Liver (tissue), 9 donors: ENCODE data around the gene ZFX. TPM values are rescaled to one million over a fixed set of nuclear protein-coding genes. Genes with fewer than 3 reads are reported as not detected.
A peak's percentile ranks its signal among the peaks of the same experiment; 100 is the strongest.

Source experiments
- DNase-seq: peaks from one replicate; pipeline ENCODE4 v3.0.0-alpha.2; 2017; ENCODE audit warnings: low spot score
- H3K27ac ChIP-seq, 2 donors: one replicate each; pipeline ENCODE4 v1.7.0; 2013; ENCODE audit warnings: inconsistent platforms in 2 of 2, low read length in 2 of 2, control low read depth in 1 of 2, low read depth in 1 of 2, mild to moderate bottlenecking in 1 of 2
- H3K27me3 ChIP-seq, 4 donors: one replicate each; pipeline versions ENCODE4 v1.6.1 to v1.7.0; 2013; ENCODE audit warnings: low read length in 3 of 4, inconsistent platforms in 1 of 4, mild to moderate bottlenecking in 1 of 4, moderate library complexity in 1 of 4; ENCODE audit not compliant: control insufficient read depth in 4 of 4, insufficient read depth in 4 of 4
- H3K36me3 ChIP-seq, 4 donors: one replicate each; pipeline versions ENCODE4 v1.6.1 to v1.7.0; 2013; ENCODE audit warnings: low read length in 3 of 4, mild to moderate bottlenecking in 3 of 4, low read depth in 1 of 4, moderate library complexity in 1 of 4; ENCODE audit not compliant: control insufficient read depth in 4 of 4, insufficient read depth in 3 of 4
- H3K4me1 ChIP-seq, 4 donors: one replicate each; pipeline versions ENCODE4 v1.6.1 to v1.7.0; 2013; ENCODE audit warnings: low read length in 3 of 4, mild to moderate bottlenecking in 3 of 4, moderate library complexity in 1 of 4; ENCODE audit not compliant: control insufficient read depth in 4 of 4, insufficient read depth in 4 of 4
- H3K4me3 ChIP-seq, 3 donors: one replicate each; pipeline versions ENCODE4 v1.6.1 to v1.7.0; 2013; ENCODE audit warnings: low read length in 3 of 3, control low read depth in 1 of 3, low read depth in 1 of 3, mild to moderate bottlenecking in 1 of 3
- H3K9ac ChIP-seq, 2 donors: one replicate each; pipeline ENCODE4 v1.7.0; 2013; ENCODE audit warnings: low read length in 2 of 2, mild to moderate bottlenecking in 2 of 2, moderate library complexity in 2 of 2, control low read depth in 1 of 2, low read depth in 1 of 2
- H3K9me3 ChIP-seq, 4 donors: one replicate each; pipeline versions ENCODE4 v1.6.1 to v1.7.0; 2013; ENCODE audit warnings: low read length in 3 of 4; ENCODE audit not compliant: control insufficient read depth in 4 of 4
- CTCF ChIP-seq: fragments of 150-350 bp; IDR thresholded peaks from 2 replicates; pipeline ENCODE4 v1.5.1; 2017; ENCODE audit warnings: improper control_type of control experiment, low read depth, low read length; ENCODE audit not compliant: missing input control
- EGR1 ChIP-seq, 2 donors: IDR thresholded peaks; 2 replicates each; pipeline ENCODE4 v1.6.1; 2016 to 2018; ENCODE audit warnings: antibody characterized with exemption in 2 of 2, low read depth in 2 of 2
- FOXA2 ChIP-seq: IDR thresholded peaks from 2 replicates; pipeline ENCODE4 v1.6.1; 2016; ENCODE audit warnings: antibody characterized with exemption
- GABPA ChIP-seq, 2 donors: IDR thresholded peaks in 1 of 2; conservative IDR thresholded peaks in 1 of 2; 2 replicates each; pipeline ENCODE4 v1.6.1; 2016; ENCODE audit warnings: antibody characterized with exemption in 2 of 2, mild to moderate bottlenecking in 1 of 2, moderate library complexity in 1 of 2
- HNF4A ChIP-seq, 2 donors: conservative IDR thresholded peaks; 2 replicates each; pipeline ENCODE4 v1.6.1; 2016; ENCODE audit warnings: antibody characterized with exemption in 2 of 2, mild to moderate bottlenecking in 2 of 2
- JUND ChIP-seq, 2 donors: IDR thresholded peaks; 2 replicates each; pipeline ENCODE4 v1.6.1; 2016; ENCODE audit warnings: antibody characterized with exemption in 2 of 2
- MAX ChIP-seq: IDR thresholded peaks from 2 replicates; pipeline ENCODE4 v1.6.1; 2016; ENCODE audit warnings: antibody characterized with exemption
- RAD21 ChIP-seq, 2 donors: IDR thresholded peaks; 2 replicates each; pipeline ENCODE4 v1.6.1; 2016; ENCODE audit warnings: antibody characterized with exemption in 2 of 2, mild to moderate bottlenecking in 2 of 2
- RXRA ChIP-seq, 2 donors: IDR thresholded peaks; 2 replicates each; pipeline ENCODE4 v1.6.1; 2017 to 2018; ENCODE audit warnings: antibody characterized with exemption in 2 of 2, mild to moderate bottlenecking in 1 of 2
- SP1 ChIP-seq: IDR thresholded peaks from 2 replicates; pipeline ENCODE4 v1.6.1; 2018; ENCODE audit warnings: antibody characterized with exemption, mild to moderate bottlenecking
- TAF1 ChIP-seq: conservative IDR thresholded peaks from 2 replicates; pipeline ENCODE4 v1.6.1; 2016; ENCODE audit warnings: antibody characterized with exemption, mild to moderate bottlenecking
- WGBS: extraction: QIAGEN DNeasy Blood & Tissue Kit; methylation state at CpG from one replicate; pipeline ENCODE4 v1.1.7; 2013; 5-methylcytosine and 5-hydroxymethylcytosine counted together
- polyA plus RNA-seq, 2 donors: library from polyadenylated mRNA; stranded (reverse) in 1 of 2; unstranded in 1 of 2; fragments of 200-250 nt in 1 of 2; fragments of >200 nt in 1 of 2; fragmentation: Nextera tagmentation in 1 of 2; extraction: Ambion mirVana in 1 of 2; gene quantifications; one replicate each; pipeline versions ENCODE4 v1.2.1 to v1.2.3, GENCODE V29; 2013 to 2015
- total RNA-seq, 2 donors: library from RNA; depleted of rRNA; stranded (reverse); fragments of >200 nt; gene quantifications; one replicate each; pipeline ENCODE4 v1.2.3, GENCODE V29; 2014
- TF ChIP-seq, protein P1 (sequence below): IDR thresholded peaks from 2 replicates; pipeline ENCODE4 v1.6.1; 2016; ENCODE audit warnings: antibody characterized with exemption
- donor health status: healthy.
- donor health status: healthy.
- donor health status: healthy.
- donor health status: healthy.
- donor health status: healthy.

Gene ZFX
- total and polyA plus RNA-seq, 4 donors = 3.8 to 50.0 (median 19.0) TPM

DNA sequence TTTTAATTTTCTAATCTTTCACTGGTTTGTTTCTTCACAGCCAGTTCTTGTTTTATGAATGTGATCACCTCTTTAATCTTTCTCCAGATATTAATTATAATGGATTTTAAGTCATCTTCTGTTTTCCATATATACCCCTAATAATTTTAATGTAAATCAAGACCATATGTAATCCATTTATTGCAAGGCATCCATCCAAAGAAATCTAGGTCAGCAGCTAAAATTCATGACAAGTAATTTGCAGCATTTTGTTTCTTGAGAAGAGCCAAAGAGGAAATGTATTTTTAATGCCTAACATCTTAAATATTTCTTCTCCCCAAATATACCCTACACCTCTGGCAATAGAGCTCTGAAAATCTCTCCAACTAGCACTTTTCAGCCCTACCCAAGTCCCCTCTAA, 83.3 kb downstream of the ZFX start (continued):
- TF ChIP-seq GABPA (IDR thresholded peaks at IDR 0.05 in 1 of 2, conservative IDR thresholded peaks at IDR 0.05 in 1 of 2) = no peak
- TF ChIP-seq MAX = no peak
- TF ChIP-seq JUND (IDR thresholded peaks at IDR 0.05) = no peak
- TF ChIP-seq, protein P1, sequence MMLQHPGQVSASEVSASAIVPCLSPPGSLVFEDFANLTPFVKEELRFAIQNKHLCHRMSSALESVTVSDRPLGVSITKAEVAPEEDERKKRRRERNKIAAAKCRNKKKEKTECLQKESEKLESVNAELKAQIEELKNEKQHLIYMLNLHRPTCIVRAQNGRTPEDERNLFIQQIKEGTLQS = no peak
- no peak for TF ChIP-seq FOXA2
- no peak for TF ChIP-seq EGR1 (IDR thresholded peaks at IDR 0.05; ENCODE audit: low read depth in 2 of 2)
- no peak for TF ChIP-seq SP1
- TF ChIP-seq RXRA (IDR thresholded peaks at IDR 0.05) = no peak
- TF ChIP-seq HNF4A (conservative IDR thresholded peaks at IDR 0.05) = no peak
- TF ChIP-seq TAF1 = no peak

GRCh38 chrX:24235084-24235710, 85.7 kb downstream of the ZFX start:
- no peaks in the 10 kb centered on the region for H3K36me3 ChIP-seq
- TF ChIP-seq MAX (no peak), HNF4A (conservative IDR thresholded peaks at IDR 0.05) (no peak)
- no peak overlapping the region for H3K4me3 ChIP-seq
- H3K4me1 ChIP-seq = peaks cover 0 to 5% (median 0%) of the 10 kb centered on the region in 4 donors
- no peak for DNase-seq
- H3K9ac ChIP-seq = no peak overlapping the region
- no peaks in the 10 kb centered on the region for H3K27me3 ChIP-seq
- no peak overlapping the region for H3K27ac ChIP-seq
- WGBS = 78% methylated on average over 2 of the region's 2 CpGs
- no peaks in the 10 kb centered on the region for H3K9me3 ChIP-seq

GRCh38 chrX:24241822-24242648, 92.5 kb downstream of the ZFX start:
- Histone ChIP-seq H3K36me3 (no peaks in the 10 kb centered on the region), H3K9me3 (no peaks in the 10 kb centered on the region), H3K27ac (no peak overlapping the region), H3K4me1 (peaks cover 0 to 10% (median 5%) of the 10 kb centered on the region in 4 donors), H3K27me3 (no peaks in the 10 kb centered on the region), H3K9ac (no peak overlapping the region), H3K4me3 (no peak overlapping the region)
- 51% methylated on average over 13 of the region's 13 CpGs for WGBS
- DNase-seq = no peak
- TF ChIP-seq CTCF (peak; percentile 46), RAD21 (IDR thresholded peaks at IDR 0.05) (peak; percentile 77 to 87), HNF4A (conservative IDR thresholded peaks at IDR 0.05) (no peak)
